ENCODE measurements around the gene QRSL1.

QRSL1 gene

DNA sequence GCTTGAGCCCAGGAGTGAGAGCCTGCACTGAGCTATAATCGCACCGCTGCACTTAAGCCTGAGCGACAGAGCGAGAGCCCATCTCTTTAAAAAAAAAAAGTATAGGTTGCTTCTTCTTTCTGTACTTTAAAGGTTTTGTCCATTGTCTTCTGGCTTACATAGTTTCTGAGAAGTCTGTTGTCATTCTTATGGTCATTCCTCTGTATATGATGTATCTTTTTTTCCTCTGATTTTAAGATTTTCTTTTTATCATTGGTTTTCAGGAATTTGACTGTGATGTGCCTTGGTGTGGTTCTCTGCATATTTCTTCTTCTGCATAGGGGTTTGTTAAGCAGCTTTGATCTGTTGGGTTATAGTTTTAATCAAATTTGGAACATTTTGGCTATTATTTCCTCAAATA is 29.1 kb downstream of the QRSL1 start:
- Histone ChIP-seq H3K9me3 (ENCODE audit: severe bottlenecking) (no peaks in the 10 kb centered on the region), H3K36me3 (peaks cover 34% of the 10 kb centered on the region), H3K27me3 (ENCODE audit: insufficient read depth, low read depth, severe bottlenecking) (no peaks in the 10 kb centered on the region), H3K4me3 (ENCODE audit: low read depth, low read length) (no peak overlapping the region), H3K27ac (no peak overlapping the region)
- TF ChIP-seq CTCF (IDR thresholded peaks at IDR 0.05; ENCODE audit: low read depth, low read length) = no peak
- no peak for DNase-seq

- Histone ChIP-seq H3K27me3 (ENCODE audit: insufficient read depth, low read depth, severe bottlenecking) (no peaks in the 10 kb centered on the region), H3K9me3 (ENCODE audit: severe bottlenecking) (no peaks in the 10 kb centered on the region), H3K36me3 (peaks cover 38% of the 10 kb centered on the region), H3K4me3 (ENCODE audit: low read depth, low read length) (no peak overlapping the region), H3K27ac (no peak overlapping the region)
- no peak for DNase-seq
- TF ChIP-seq CTCF (IDR thresholded peaks at IDR 0.05; ENCODE audit: low read depth, low read length) = no peak
Observed at GRCh38 chr6:106659859-106660258, 30.5 kb downstream of the QRSL1 start.

DNA sequence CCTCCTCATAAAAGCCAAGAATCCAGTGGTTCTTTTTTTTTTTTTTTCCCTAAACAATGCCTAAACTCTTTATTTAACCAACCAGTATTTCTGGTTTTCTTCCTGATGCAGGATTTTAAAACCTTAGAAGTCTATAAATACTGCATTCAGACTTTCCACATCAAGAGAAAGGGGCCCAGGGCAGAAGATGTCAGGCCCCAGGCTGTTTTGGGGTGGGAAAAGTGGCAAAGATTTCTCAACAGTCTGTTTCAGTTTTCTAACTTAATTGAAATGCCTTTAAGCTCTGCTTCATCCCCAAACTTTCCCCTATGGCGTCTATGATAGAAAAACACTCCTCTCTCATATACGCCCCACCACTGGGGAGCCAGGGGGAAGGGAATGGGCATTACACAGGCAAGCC is 33.1 kb downstream of the QRSL1 start:
- DNase-seq = no peak
- Histone ChIP-seq H3K27ac (no peak overlapping the region), H3K9me3 (ENCODE audit: severe bottlenecking) (no peaks in the 10 kb centered on the region), H3K36me3 (peaks cover 30% of the 10 kb centered on the region), H3K4me3 (ENCODE audit: low read depth, low read length) (no peak overlapping the region), H3K27me3 (ENCODE audit: insufficient read depth, low read depth, severe bottlenecking) (no peaks in the 10 kb centered on the region)
- no peak for TF ChIP-seq CTCF (IDR thresholded peaks at IDR 0.05; ENCODE audit: low read depth, low read length)

DNA sequence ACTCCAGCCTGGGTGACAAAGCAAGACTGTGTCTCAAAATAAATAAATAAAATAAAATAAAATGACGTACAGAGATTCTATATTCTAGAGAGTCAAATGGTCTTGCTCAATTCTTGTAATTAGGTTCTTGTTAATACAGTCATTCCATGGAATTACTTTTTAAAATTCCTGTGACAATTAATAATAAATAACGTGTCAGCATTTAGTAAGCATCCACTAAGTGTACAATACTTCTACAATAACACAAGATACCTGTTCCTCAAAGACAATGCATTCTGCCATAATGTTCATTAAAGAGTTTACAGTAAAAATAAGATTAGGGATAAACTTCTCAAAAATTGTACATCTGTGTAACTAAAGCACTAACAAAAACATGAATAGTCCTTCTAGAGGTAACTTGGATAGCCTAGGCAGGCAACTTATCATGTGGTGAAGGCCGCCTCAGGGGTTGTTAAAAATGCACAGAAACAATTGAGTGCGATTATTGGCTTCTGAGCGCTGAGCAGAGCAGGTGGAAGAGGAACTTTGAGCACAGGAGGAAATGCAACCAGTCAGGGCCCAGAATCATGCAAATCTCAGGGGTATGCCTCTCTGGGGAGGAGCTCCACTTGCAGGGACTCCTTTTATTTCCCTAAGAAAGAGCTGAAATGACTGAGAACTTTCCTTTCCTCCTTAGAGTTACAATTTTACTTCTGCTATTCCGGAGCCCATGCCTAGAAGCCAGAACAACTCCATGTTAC is 37.1 kb downstream of the QRSL1 start:
- H3K27me3 ChIP-seq (ENCODE audit: insufficient read depth, low read depth, severe bottlenecking) = no peaks in the 10 kb centered on the region
- H3K36me3 ChIP-seq = peaks cover 18% of the 10 kb centered on the region
- no peaks in the 10 kb centered on the region for H3K9me3 ChIP-seq (ENCODE audit: severe bottlenecking)
- no peak overlapping the region for H3K27ac ChIP-seq
- H3K4me3 ChIP-seq (ENCODE audit: low read depth, low read length) = no peak overlapping the region
- TF ChIP-seq CTCF (IDR thresholded peaks at IDR 0.05; ENCODE audit: low read depth, low read length) = no peak
- no peak for DNase-seq

DNA sequence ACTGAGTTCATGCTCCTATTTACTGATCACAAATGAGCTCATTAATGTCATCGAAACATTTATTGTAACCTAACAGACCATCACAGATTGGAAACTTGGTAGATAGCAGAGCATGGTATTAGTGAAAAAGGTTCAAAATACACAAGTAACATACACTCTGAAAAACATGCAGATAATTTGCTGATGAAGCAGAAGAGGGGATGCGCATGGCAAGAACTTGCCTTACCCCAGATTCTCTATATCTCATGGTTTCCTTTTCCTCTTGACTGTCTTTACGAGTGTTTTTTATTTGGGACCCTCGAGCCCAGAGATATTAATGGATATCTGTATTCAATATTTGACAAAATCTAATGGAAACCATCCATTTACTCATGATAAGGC is 37.6 kb downstream of the QRSL1 start:
- H3K27ac ChIP-seq = no peak overlapping the region
- no peak for DNase-seq
- H3K27me3 ChIP-seq (ENCODE audit: insufficient read depth, low read depth, severe bottlenecking) = no peaks in the 10 kb centered on the region
- peaks cover 18% of the 10 kb centered on the region for H3K36me3 ChIP-seq
- H3K9me3 ChIP-seq (ENCODE audit: severe bottlenecking) = no peaks in the 10 kb centered on the region
- no peak overlapping the region for H3K4me3 ChIP-seq (ENCODE audit: low read depth, low read length)
- TF ChIP-seq CTCF (IDR thresholded peaks at IDR 0.05; ENCODE audit: low read depth, low read length) = no peak

DNA sequence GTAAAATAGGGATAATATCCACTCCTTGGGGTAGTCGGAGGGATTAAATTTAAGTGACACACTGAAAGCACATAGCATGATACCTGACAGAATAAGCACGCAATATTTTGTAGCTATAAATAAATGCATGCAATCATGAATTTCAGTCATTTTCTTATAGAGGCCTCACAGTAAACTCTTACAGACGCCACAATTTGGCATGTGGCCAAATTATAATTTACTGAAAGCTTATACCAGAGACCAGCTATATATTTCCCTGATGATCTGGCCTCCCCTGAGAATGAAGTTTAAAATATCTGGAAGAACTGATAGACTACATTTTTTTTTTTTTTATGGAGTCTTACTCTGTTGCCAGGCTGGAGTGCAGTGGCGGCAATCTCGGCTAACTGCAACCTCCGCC is 40.9 kb downstream of the QRSL1 start:
- no peak for TF ChIP-seq CTCF (IDR thresholded peaks at IDR 0.05; ENCODE audit: low read depth, low read length)
- peaks cover 7% of the 10 kb centered on the region for H3K36me3 ChIP-seq
- no peak overlapping the region for H3K4me3 ChIP-seq (ENCODE audit: low read depth, low read length)

More for the DNA sequence above, 40.9 kb downstream of the QRSL1 start:
- Histone ChIP-seq H3K27ac (no peak overlapping the region), H3K27me3 (ENCODE audit: insufficient read depth, low read depth, severe bottlenecking) (no peaks in the 10 kb centered on the region), H3K9me3 (ENCODE audit: severe bottlenecking) (no peaks in the 10 kb centered on the region)
- DNase-seq = no peak
